ENCODE measurements around the gene MSI2.

MSI2 gene

DNA sequence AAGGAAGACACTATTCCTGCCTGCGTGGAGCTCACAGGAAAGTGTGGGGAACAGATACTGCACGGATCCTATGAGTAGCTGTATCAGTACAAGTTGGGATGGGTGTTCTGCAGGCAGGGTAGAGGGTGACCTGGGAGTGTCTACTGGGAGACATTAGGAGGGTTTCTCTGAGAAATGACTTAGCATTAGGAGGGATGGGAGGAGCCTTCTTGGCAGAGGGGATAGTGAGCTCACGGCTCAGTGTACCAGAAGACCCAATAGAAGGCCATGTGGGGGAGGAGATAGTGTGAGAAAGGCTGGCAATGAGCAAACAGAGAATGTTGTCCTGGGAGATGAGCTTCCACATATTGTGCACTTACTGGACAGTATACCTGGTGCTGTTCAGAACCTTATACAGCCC is 109.1 kb downstream of the MSI2 start:
- no peak for DNase-seq (ENCODE audit: low read depth in 2 of 2, low spot score in 1 of 2)

- DNase-seq (ENCODE audit: low read depth in 2 of 2, low spot score in 1 of 2), result no peak
Measured at GRCh38 chr17:57366177-57366557, 109.8 kb downstream of the MSI2 start.

- no peak for DNase-seq (ENCODE audit: low read depth in 2 of 2, low spot score in 1 of 2)
Measured at GRCh38 chr17:57366558-57367351, 110.4 kb downstream of the MSI2 start.

DNA sequence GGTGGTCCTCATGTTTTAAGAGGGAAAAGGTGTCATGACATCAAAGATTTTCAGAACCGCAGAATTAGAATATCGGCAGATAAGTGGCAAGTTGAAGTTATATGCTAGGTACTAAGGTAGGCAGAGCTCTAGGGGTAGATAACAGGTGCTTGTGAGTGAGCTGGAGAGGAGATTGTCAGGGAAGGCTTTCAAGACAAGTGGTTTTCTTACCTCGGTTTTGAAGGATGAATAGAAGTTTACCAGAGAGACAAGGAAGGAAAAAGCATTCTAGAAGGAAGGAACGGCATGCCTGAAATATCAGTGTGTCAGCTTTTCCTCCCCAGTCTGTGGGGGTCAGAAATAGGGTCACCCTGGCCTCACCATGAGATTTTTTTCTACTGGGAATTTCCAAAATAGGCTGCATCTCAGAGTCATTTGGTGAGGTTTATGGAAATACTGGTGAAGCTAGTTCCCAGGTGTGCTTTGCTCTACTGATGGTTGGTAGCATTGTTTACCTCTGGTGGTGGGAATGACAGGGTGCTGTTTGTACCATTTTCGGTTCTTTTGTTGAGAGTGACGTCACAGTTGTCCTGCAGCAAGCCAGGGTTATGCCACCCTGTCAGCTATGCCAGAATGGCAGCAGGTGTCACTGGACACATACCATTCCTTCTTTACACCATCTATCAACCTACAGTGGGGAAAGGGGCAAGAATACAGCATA is 112.5 kb downstream of the MSI2 start:
- DNase-seq (ENCODE audit: low read depth in 2 of 2, low spot score in 1 of 2), result no peak

DNA sequence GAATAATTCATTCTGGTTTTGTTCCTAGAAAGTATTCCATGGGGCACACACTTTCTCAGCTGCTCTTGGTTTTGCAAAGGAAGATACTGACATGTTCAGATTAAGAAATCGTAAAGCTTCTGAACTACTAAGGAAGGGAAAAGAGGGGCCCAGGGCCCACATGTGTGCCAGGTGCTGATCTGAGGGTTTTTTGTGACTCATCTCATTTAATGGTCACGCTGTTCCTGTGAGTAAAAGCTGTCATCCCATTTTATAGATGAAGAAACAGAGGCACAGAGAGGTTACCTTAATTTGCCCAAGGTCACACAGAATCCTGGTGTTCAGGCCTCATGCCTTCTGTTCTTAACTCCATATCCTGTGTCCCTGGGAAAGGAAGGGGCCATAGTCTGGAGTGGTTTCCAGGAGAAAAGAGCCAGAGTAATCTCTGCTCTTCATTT is 113.2 kb downstream of the MSI2 start:
- DNase-seq (ENCODE audit: low read depth in 2 of 2, low spot score in 1 of 2), result no peak

GRCh38 chr17:57370037-57370581 is 113.8 kb downstream of the MSI2 start:
- DNase-seq (ENCODE audit: low read depth in 2 of 2, low spot score in 1 of 2), result no peak

DNA sequence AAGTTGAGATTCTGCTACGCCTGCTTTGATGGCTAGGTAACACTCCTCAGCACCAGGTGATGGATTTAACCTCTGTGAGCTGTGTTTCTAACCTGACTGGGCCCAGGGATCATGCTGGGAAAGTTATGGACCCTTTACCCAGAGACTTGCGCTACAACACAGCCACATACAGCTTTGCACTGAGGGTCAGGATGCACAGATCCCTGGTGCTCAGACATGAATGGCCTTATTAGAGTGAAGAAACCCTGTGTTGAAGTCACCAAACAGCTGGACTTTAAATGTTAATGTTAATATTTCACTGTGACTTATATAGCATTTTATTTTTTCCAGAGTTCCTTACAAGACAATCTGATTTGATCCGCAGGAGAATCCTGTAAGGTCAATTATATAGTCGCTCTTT is 114.3 kb downstream of the MSI2 start:
- DNase-seq (ENCODE audit: low read depth in 2 of 2, low spot score in 1 of 2), result no peak

DNA sequence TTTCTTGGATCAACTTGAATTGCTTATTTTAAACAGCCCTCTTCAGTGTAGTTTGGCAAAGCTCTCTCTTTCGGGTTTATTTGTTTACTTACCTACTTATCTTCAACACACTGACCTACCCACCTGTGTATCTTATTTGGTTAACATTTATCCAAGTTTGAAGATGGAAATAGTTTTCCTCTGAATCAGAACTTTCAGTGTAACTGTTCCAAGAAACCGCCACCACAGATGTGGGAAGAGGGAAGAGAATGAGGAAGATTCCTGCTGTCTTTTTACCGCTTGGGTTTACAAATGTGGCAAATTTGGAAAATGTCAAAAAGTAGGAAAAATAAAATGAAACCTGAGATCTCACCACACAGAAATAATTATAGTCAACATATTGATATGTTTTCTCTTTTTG is 115.8 kb downstream of the MSI2 start:
- no peak for DNase-seq (ENCODE audit: low read depth in 2 of 2, low spot score in 1 of 2)

DNA sequence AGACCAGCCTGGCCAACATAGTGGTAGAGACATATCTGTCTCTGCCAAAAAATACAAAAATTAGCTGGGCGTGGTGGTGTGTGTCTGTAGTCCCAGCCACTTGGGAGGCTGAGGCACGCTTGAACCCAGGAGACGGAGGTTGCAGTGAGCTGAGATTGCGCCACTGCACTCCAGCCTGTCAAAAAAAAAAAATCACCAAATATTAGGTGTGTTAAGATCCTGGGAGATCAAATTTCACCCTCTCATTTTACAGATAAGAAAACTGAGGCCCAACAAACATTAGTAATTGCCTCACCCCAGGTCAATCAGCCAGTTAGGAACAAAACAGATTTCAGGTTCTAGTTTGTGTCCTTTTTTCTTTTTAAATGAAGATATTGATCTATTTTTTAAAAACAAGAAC is 116.7 kb downstream of the MSI2 start:
- DNase-seq (ENCODE audit: low read depth in 2 of 2, low spot score in 1 of 2), result no peak

GRCh38 chr17:57373756-57374155 is 117.4 kb downstream of the MSI2 start:
- DNase-seq (ENCODE audit: low read depth in 2 of 2, low spot score in 1 of 2), result no peak

DNA sequence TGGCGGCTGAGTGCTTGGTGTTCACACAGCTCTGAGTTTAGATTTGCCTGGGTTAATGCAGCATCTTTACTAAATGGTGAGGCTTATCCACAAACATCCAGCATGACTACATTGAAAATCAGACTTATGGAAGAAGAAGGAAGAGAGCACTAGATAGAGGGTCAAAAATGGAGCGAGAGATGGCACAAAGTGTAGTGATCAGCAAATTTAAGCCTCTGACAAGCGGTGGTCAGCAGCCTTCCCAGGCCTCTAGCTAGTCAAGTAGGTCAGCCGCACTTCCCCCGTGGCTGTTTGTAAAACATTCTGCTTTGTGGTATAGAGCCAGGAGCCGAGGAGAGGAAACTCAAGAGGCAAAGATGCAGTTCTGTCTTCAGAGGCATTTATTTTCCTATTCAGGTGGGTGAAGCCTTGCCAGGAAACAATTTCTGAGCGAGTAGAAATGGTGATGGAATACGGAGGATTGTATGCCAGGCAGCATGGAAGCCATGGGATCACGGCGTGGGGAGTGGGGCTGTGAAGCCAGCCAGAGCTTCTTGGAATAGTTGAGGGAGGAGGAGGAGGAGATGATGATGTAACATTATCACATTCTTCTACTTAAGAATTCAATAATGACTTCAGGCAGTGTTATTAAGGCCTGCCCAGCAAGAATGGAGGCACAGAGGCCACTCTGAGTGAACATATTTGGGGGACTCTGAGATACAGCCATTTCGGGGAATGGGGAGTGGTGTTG is 118.9 kb downstream of the MSI2 start:
- DNase-seq (ENCODE audit: low read depth in 2 of 2, low spot score in 1 of 2), result no peak

DNA sequence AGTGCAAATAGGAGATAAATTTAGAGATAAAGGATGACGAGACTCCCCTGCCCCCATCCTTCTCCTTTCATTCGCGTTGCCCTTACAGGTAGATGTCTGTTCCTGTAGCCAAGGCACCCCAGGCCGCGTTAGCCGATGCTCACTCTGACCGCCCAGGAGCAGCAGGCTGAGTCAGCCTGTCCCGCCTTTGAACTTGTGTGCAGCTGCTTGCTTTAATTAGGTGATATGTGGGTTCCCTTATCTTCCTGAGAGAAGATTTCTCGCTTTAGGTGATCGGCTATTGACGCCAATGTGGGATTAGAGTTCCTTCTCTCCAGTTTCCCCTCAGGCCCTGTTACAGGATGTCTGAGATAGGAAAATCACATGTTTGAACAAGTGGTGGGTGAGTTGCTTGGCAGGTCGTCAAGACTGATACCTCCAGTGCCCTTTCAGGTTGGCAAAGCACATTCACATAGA is 119.5 kb downstream of the MSI2 start:
- no peak for DNase-seq (ENCODE audit: low read depth in 2 of 2, low spot score in 1 of 2)

GRCh38 chr17:57377094-57377493 is 120.8 kb downstream of the MSI2 start:
- DNase-seq (ENCODE audit: low read depth in 2 of 2, low spot score in 1 of 2), result no peak

DNA sequence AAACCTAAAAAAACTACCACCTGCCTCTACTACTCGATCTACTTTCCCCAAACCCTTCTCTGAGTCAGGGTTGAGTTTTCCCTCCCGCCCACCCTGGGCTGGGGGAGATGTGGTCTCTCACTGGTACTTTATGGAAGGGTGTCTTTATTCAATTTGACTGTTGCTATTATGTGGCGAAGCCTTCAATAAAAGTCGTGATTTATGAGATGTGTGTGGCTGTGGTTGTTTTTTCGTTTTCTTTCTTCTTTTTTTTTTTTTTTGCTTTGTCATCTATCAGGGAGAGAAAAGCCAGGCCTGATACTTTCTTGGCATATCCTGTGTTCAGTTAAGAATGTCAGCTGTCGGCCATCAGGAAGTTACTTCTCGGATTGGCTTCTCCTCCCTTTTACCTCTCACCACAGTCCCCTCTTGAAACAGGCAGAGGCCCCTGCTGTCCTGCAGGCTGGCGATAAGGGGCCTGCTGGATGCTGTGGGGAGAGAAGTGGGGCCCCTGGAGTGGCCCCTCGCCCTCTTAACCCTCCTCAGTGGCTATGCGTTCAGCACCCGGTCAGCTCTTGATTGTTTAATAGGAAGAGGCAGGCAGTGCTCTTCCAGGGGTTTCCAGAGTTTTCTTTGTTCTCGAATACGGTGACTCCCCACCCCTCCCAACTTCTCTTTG is 123.0 kb downstream of the MSI2 start:
- no peak for DNase-seq (ENCODE audit: low read depth in 2 of 2, low spot score in 1 of 2)

DNA sequence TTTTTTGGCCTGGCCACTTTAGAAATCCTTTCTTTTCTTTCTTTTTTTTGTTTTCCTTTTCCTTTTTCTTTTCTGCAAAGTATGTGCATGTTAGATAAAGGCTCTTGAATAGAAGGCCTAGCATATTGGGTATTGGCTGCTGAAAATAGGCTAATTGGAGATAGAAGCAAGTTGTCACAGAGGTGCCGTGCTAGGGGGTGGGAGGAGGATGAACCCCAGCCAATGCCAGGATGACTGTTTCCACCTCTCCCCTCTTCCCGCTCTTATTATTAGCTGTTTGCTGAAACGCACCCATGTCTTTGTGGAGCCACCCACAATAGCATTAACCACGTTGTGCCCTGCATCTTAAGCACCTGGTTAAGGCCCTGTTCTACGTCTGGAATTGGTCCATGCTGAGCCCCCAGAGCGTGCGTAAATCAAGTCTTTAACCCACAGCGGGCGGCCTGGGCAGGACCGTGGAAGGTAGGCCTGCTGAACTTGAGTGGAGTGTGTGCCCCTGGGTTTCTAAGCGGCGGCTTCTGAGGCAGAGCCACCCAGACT is 123.6 kb downstream of the MSI2 start:
- DNase-seq (ENCODE audit: low read depth in 2 of 2, low spot score in 1 of 2), result no peak

DNA sequence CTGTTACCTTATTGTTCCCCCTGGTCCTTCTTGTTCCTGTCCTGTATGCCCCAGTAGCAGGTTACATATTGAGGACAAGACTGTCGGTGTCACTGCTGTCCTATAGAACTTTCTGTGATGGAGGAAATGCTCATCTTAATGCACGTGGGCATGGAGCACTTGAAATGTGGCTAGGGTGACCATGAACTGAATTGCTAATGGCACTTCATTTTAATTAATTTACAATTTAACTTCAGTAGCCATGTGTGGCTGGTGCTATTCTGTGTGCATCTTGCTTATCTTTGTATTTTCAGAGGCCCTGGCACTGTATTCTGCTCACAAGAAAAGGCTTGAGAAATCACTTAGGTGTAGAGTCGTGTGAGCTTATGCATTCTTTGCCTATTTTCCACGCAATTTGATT is 125.2 kb downstream of the MSI2 start:
- no peak for DNase-seq (ENCODE audit: low read depth in 2 of 2, low spot score in 1 of 2)

DNA sequence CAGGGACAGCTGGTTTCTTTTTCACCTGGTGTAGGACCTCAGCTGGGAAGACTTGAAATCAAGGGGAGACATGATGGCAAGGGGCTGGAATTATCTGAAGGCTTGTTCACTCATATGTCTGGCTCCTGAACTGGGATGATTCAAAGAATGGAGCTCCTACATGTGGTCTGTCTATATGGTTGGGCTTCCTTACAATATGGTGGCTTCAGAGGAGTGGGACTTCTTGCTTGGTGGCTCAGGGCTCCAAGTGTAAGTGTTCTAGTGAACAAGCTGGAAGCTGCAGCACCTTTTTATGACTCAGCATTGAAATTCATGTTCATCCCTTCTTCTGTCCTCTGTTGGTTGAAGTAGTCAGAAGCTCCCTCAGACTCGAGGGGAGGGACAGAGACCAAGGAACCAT is 127.9 kb downstream of the MSI2 start:
- no peak for DNase-seq (ENCODE audit: low read depth in 2 of 2, low spot score in 1 of 2)

DNA sequence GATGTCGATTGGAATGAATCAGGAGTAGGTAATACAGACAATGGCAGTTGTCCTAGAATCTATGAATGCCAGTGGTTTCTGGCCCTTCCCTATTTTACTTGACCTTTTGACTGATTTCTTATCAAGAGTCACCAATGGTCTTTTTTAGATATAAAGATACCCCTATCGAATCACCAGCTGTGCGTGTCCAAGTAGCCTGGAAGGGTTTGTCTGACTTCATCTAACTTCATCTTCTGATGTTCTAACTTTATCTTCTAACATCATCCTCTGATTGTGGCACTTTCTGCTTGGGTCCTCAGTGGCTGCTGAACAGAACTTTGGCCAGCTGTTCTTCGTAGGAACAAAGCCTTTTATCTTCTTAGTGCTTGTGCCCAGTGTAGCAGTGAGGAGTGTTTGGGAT is 129.7 kb downstream of the MSI2 start:
- no peak for DNase-seq (ENCODE audit: low read depth in 2 of 2, low spot score in 1 of 2)

GRCh38 chr17:57387575-57387974 is 131.3 kb downstream of the MSI2 start:
- no peak for DNase-seq (ENCODE audit: low read depth in 2 of 2, low spot score in 1 of 2)

- no peak for DNase-seq (ENCODE audit: low read depth in 2 of 2, low spot score in 1 of 2)
Measured at GRCh38 chr17:57388131-57388725, 131.9 kb downstream of the MSI2 start.

- no peak for DNase-seq (ENCODE audit: low read depth in 2 of 2, low spot score in 1 of 2)
Measured at GRCh38 chr17:57389473-57389872, 133.2 kb downstream of the MSI2 start.
